ENCODE measurements around the gene B4GALT2. TPM values are rescaled to one million over a fixed set of nuclear protein-coding genes. Genes with fewer than 3 reads are reported as not detected.

B4GALT2 gene
- total RNA-seq, 1 donor from 2014 or later, result 61.7 TPM

GRCh38 chr1:44030605-44031251, 51.7 kb downstream of the B4GALT2 start:
- H3K27ac Mint-ChIP-seq, result peak overlapping the region; percentile 97
- TF ChIP-seq CTCF (IDR thresholded peaks at IDR 0.05; ENCODE audit: unreplicated experiment), result peak; percentile 55
- no peaks in the 10 kb centered on the region for H3K36me3 Mint-ChIP-seq (ENCODE audit: insufficient read depth)
- peaks cover 19% of the 10 kb centered on the region for H3K4me1 Mint-ChIP-seq (ENCODE audit: low read depth)
- H3K4me3 Mint-ChIP-seq (ENCODE audit: low read depth), result peak overlapping the region; percentile 87
- H3K27me3 Mint-ChIP-seq, result no peaks in the 10 kb centered on the region
- H3K9me3 Mint-ChIP-seq (ENCODE audit: low read depth), result no peaks in the 10 kb centered on the region
- DNase-seq (ENCODE audit: low spot score, unreplicated experiment), result peak; percentile 62

GRCh38 chr1:44031252-44032169, 52.5 kb downstream of the B4GALT2 start, which contains the start of gene SLC6A9:
Gene SLC6A9, minus strand, starts transcription at chr1:44031462. Its CDS starts 7,185 bp downstream, at chr1:44024277.
- H3K4me1 Mint-ChIP-seq (ENCODE audit: low read depth), result peaks cover 22% of the 10 kb centered on the region
- TF ChIP-seq CTCF (IDR thresholded peaks at IDR 0.05; ENCODE audit: unreplicated experiment), result no peak
- H3K4me3 Mint-ChIP-seq (ENCODE audit: low read depth), result peak within 1 kb of the TSS; percentile 87
- no peaks in the 10 kb centered on the region for H3K27me3 Mint-ChIP-seq
- H3K36me3 Mint-ChIP-seq (ENCODE audit: insufficient read depth), result no peaks in the 10 kb centered on the region
- peak within 1 kb of the TSS; percentile 97 for H3K27ac Mint-ChIP-seq
- DNase-seq (ENCODE audit: low spot score, unreplicated experiment), result peak; percentile 28
- H3K9me3 Mint-ChIP-seq (ENCODE audit: low read depth), result no peaks in the 10 kb centered on the region

GRCh38 chr1:44032170-44032790, 53.3 kb downstream of the B4GALT2 start:
- Mint-ChIP-seq H3K27ac (peak overlapping the region; percentile 97), H3K4me3 (ENCODE audit: low read depth) (peak overlapping the region; percentile 87), H3K9me3 (ENCODE audit: low read depth) (no peaks in the 10 kb centered on the region), H3K27me3 (no peaks in the 10 kb centered on the region), H3K36me3 (ENCODE audit: insufficient read depth) (no peaks in the 10 kb centered on the region), H3K4me1 (ENCODE audit: low read depth) (peaks cover 28% of the 10 kb centered on the region)
- no peak for TF ChIP-seq CTCF (IDR thresholded peaks at IDR 0.05; ENCODE audit: unreplicated experiment)
- DNase-seq (ENCODE audit: low spot score, unreplicated experiment), result no peak

- Mint-ChIP-seq H3K36me3 (ENCODE audit: insufficient read depth) (no peaks in the 10 kb centered on the region), H3K9me3 (ENCODE audit: low read depth) (no peaks in the 10 kb centered on the region), H3K27ac (no peak overlapping the region), H3K4me1 (ENCODE audit: low read depth) (peaks cover 30% of the 10 kb centered on the region), H3K4me3 (ENCODE audit: low read depth) (no peak overlapping the region), H3K27me3 (no peaks in the 10 kb centered on the region)
- no peak for DNase-seq (ENCODE audit: low spot score, unreplicated experiment)
- no peak for TF ChIP-seq CTCF (IDR thresholded peaks at IDR 0.05; ENCODE audit: unreplicated experiment)
Observed at GRCh38 chr1:44033041-44033575, 54.1 kb downstream of the B4GALT2 start.

- TF ChIP-seq CTCF (IDR thresholded peaks at IDR 0.05; ENCODE audit: unreplicated experiment), result no peak
- Mint-ChIP-seq H3K27ac (no peak overlapping the region), H3K4me3 (ENCODE audit: low read depth) (no peak overlapping the region), H3K4me1 (ENCODE audit: low read depth) (peaks cover 30% of the 10 kb centered on the region), H3K36me3 (ENCODE audit: insufficient read depth) (no peaks in the 10 kb centered on the region), H3K27me3 (no peaks in the 10 kb centered on the region), H3K9me3 (ENCODE audit: low read depth) (no peaks in the 10 kb centered on the region)
- DNase-seq (ENCODE audit: low spot score, unreplicated experiment), result no peak
Observed at GRCh38 chr1:44033756-44034155, 54.7 kb downstream of the B4GALT2 start.
